ENCODE results near the gene ALDOB. TPM values are rescaled to one million over a fixed set of nuclear protein-coding genes. Genes with fewer than 3 reads are reported as not detected.

The ALDOB gene
- total and polyA plus RNA-seq, 2 of the 13 experiments (the other 11 are each of a cell fraction or from before 2014, with no cell fraction given), result 0.29 to 0.97 TPM

- TF ChIP-seq GFI1 (CRISPR knock-in tag; IDR thresholded peaks at IDR 0.05; ENCODE audit: borderline replicate concordance) (no peak), HNRNPL (IDR thresholded peaks at IDR 0.05; ENCODE audit: low read depth, low read length) (no peak), HOXA9 (CRISPR knock-in tag; IDR thresholded peaks at IDR 0.05; ENCODE audit: borderline replicate concordance) (no peak), RCOR2 (CRISPR knock-in tag; IDR thresholded peaks at IDR 0.05) (no peak), NFYB (CRISPR knock-in tag; IDR thresholded peaks at IDR 0.05) (no peak), ATRX (CRISPR knock-in tag; IDR thresholded peaks at IDR 0.05; ENCODE audit: borderline replicate concordance) (no peak), HOMEZ (CRISPR knock-in tag; IDR thresholded peaks at IDR 0.05; ENCODE audit: low read depth) (0 out of 2 replicates have a peak, but pooled peaks have one; percentile 37), ZNF367 (CRISPR knock-in tag; IDR thresholded peaks at IDR 0.05; ENCODE audit: borderline replicate concordance) (no peak), CSRNP1 (CRISPR knock-in tag; IDR thresholded peaks at IDR 0.05) (no peak), ZFP82 (CRISPR knock-in tag; IDR thresholded peaks at IDR 0.05; ENCODE audit: borderline replicate concordance) (0 out of 2 replicates have a peak, but pooled peaks have one; percentile 18), NFKB2 (CRISPR knock-in tag; IDR thresholded peaks at IDR 0.05; ENCODE audit: borderline replicate concordance) (no peak), ZMYM2 (CRISPR knock-in tag; IDR thresholded peaks at IDR 0.05) (peak; percentile 51; the same call in 1 of the 2 replicates), ZNF232 (CRISPR knock-in tag; IDR thresholded peaks at IDR 0.05; ENCODE audit: borderline replicate concordance) (no peak), ZFP36L1 (CRISPR knock-in tag; IDR thresholded peaks at IDR 0.05) (no peak), SP4 (CRISPR knock-in tag; IDR thresholded peaks at IDR 0.05) (no peak), SCMH1 (CRISPR knock-in tag; IDR thresholded peaks at IDR 0.05; ENCODE audit: borderline replicate concordance) (no peak), RXRB (CRISPR knock-in tag; IDR thresholded peaks at IDR 0.05; ENCODE audit: borderline replicate concordance) (no peak), FOXA3 (CRISPR knock-in tag; IDR thresholded peaks at IDR 0.05) (no peak), ETS1 (CRISPR knock-in tag; IDR thresholded peaks at IDR 0.05) (no peak), TOE1 (CRISPR knock-in tag; IDR thresholded peaks at IDR 0.05) (0 out of 2 replicates have a peak, but pooled peaks have one; percentile 40), ATF4 (CRISPR knock-in tag; IDR thresholded peaks at IDR 0.05) (no peak), PRDM10 (CRISPR knock-in tag; IDR thresholded peaks at IDR 0.05; ENCODE audit: low read depth) (no peak)
Measured at GRCh38 chr9:101432171-101432570, 3.4 kb downstream of the ALDOB start (continued).
